Muscle layer of duodenum (tissue), 2 donors: ENCODE data around the gene RTCB.
"Not testable (repeated sequence)": the region's sequence is repeated elsewhere in the genome, so short reads cannot be mapped to it uniquely, and the experiment has no call there.

Source experiments
- H3K27ac ChIP-seq: one replicate; pipeline ENCODE4 v1.7.0; 2013; ENCODE audit warnings: mild to moderate bottlenecking, low read length
- H3K27me3 ChIP-seq: one replicate; pipeline ENCODE4 v1.7.0; 2013; ENCODE audit warnings: low read depth, mild to moderate bottlenecking, control low read depth, low read length
- H3K36me3 ChIP-seq, 2 donors: one replicate each; pipeline ENCODE4 v1.7.0; 2013; ENCODE audit warnings: low read length in 2 of 2, control low read depth in 1 of 2, mild to moderate bottlenecking in 1 of 2; ENCODE audit not compliant: insufficient read depth in 2 of 2, control insufficient read depth in 1 of 2
- H3K4me1 ChIP-seq, 2 donors: one replicate each; pipeline ENCODE4 v1.7.0; 2013; ENCODE audit warnings: low read length in 2 of 2, mild to moderate bottlenecking in 2 of 2, control low read depth in 1 of 2, moderate library complexity in 1 of 2; ENCODE audit not compliant: insufficient read depth in 2 of 2, control insufficient read depth in 1 of 2
- H3K4me3 ChIP-seq, 2 donors: one replicate each; pipeline ENCODE4 v1.7.0; 2013; ENCODE audit warnings: low read length in 2 of 2, low read depth in 1 of 2, mild to moderate bottlenecking in 1 of 2
- H3K9me3 ChIP-seq, 2 donors: one replicate each; pipeline ENCODE4 v1.7.0; 2013; ENCODE audit warnings: low read length in 2 of 2, control low read depth in 1 of 2, mild to moderate bottlenecking in 1 of 2; ENCODE audit not compliant: control insufficient read depth in 1 of 2
- donor health status: healthy.

The RTCB gene

DNA sequence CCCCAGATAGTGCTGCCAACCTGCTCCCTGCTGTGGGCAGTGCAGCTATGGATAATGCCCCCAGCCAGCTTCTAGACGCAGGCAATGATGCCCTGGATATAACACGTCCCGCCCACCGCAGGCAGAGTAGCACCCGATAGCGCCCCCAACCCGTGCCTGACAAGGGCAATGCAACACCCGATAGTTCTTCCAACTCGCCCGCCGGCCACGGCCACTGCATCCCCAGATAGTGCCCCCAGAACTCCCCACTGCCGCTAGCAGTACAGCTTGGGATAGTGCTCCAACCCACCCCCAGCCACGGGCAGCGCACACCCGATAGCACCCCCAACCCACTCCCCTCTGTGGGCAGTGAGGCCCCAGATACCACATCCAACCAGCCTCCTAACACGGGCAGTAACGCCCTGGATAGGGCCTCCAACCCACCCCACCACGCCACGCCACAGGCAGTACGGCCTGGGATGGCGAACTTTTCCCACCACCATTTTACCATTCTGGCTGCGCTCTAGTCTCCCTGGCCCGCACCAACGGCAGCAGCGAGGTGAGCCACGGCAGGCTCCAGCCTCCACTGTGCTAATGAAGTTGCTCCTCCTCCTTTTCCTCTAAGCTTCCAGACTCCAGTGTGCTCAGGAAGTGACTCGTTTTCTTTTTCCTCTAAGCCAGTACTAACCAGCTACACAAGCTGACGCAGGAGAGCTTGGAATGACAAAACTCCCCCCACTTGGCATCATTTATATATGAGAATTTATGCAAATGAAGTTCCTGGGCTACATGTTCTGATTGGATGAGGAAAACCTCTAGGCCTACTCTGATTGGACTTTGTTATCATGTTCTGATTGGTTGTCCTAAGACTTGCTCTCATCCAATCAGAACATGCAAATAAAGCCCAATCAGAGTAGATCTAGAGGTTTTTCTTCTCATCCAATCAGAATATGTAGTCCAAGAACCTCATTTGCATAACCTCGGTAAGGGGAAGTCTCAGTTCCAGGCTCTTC lies 57.4 kb downstream of the RTCB start:
- H3K9me3 ChIP-seq: peaks cover 0 to 2% of the 10 kb centered on the region in 2 donors
- no peaks in the 10 kb centered on the region for H3K36me3 ChIP-seq
- no peaks in the 10 kb centered on the region for H3K27me3 ChIP-seq
- H3K4me3 ChIP-seq: no peak overlapping the region
- H3K27ac ChIP-seq: no peak overlapping the region
- H3K4me1 ChIP-seq: no peaks in the 10 kb centered on the region

- Histone ChIP-seq H3K9me3 (peaks cover 0 to 2% of the 10 kb centered on the region in 2 donors), H3K4me3 (no peak overlapping the region), H3K4me1 (no peaks in the 10 kb centered on the region), H3K27me3 (no peaks in the 10 kb centered on the region), H3K27ac (no peak overlapping the region), H3K36me3 (no peaks in the 10 kb centered on the region)
Measured at GRCh38 chr22:32353840-32354239, 58.2 kb downstream of the RTCB start.

DNA sequence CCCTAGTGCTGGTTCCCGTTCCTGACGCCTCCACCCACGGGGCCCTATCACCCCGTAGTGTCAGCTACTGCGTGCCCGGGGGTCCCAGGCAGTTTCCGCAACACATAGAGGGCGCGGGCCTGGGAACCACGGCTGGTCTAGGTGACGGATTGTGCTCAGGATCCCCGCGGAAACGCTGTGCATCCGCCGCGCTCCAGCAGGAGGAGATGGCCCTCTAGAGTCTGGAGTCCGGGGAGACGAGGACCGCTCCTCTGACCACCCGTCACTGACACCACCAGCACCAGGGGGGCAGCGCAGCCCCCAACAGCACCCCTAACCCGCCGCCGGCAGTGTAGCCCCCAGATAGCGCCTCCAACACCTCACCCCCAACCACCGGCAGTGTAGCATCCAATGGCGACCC lies 58.8 kb downstream of the RTCB start:
- H3K36me3 ChIP-seq: no peaks in the 10 kb centered on the region
- peaks cover 0 to 2% of the 10 kb centered on the region in 2 donors for H3K9me3 ChIP-seq
- no peak overlapping the region for H3K4me3 ChIP-seq
- no peak overlapping the region for H3K27ac ChIP-seq
- H3K27me3 ChIP-seq: no peaks in the 10 kb centered on the region
- no peaks in the 10 kb centered on the region for H3K4me1 ChIP-seq

DNA sequence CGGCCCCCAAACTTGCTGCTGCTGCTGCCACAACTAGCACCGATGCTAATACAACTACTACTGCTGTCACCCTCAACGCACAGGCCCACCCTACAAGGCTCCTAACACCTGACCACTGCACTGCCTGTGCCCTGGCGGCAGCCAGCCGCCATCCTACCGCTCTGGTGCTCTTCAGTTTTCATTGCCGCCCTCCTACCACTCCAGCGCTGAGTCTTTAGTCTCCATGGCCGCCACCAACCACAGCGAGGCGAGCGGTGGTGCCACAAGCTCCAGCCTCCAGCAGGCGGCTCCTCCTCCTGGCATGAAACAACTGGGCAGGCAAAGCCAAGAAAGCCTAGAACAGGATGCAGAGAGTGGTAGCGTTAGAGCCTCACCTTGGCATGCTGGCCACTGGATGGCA lies 59.4 kb downstream of the RTCB start:
- H3K27ac ChIP-seq: no peak overlapping the region
- no peaks in the 10 kb centered on the region for H3K27me3 ChIP-seq
- H3K4me3 ChIP-seq: no peak overlapping the region
- peaks cover 0 to 2% of the 10 kb centered on the region in 2 donors for H3K9me3 ChIP-seq
- no peaks in the 10 kb centered on the region for H3K36me3 ChIP-seq
- H3K4me1 ChIP-seq: no peaks in the 10 kb centered on the region

DNA sequence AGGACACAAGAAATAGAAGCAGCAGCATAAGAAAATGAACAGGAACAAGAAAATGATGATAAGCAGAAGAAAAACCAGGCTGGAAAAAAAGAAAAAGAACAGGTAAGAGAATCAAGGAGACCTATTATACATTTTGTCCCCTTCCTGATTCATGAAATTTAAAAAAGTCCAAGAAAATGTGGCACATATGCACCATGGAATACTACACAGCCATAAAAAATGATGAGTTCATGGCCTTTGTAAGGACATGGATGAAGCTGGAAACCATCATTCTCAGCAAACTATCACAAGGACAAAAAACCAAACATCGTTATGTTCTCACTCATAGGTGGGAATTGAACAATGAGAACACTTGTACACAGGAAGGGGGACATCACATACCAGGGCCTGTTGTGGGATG lies 60.2 kb downstream of the RTCB start:
- not testable (repeated sequence) for H3K4me3 ChIP-seq, H3K4me1 ChIP-seq, H3K36me3 ChIP-seq, H3K27ac ChIP-seq, H3K9me3 ChIP-seq, H3K27me3 ChIP-seq

DNA sequence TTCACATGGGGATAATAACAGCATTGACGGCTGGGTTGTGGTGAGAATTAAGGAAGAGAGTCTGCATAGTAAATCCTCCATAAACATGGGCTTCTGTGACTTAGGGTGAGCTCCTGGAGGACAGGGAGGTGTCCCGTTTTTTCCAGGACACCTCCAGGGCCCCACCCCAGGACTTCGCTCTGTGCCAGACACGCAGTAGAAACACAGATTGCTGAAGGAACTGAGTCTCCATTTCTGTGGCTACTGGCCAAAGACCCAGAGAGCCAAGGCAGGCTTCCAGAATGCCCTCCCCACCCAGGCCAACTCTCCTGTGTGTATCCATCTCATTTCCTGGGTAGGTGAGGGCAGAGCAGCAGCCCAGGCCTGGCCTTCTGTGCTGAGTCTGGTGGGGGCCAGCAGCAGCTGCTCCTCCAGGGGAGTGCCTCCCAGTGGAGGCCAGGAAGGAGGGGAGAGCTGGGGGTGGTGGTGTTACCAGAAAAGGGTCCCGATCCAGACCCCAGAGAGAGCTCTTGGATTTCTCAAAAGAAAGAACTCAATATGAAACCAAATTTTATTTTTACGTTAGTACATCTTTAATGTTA lies 63.9 kb downstream of the RTCB start:
- H3K4me1 ChIP-seq: no peaks in the 10 kb centered on the region
- H3K27ac ChIP-seq: no peak overlapping the region
- H3K4me3 ChIP-seq: no peak overlapping the region
- H3K27me3 ChIP-seq: no peaks in the 10 kb centered on the region
- H3K9me3 ChIP-seq: peaks cover 0 to 2% of the 10 kb centered on the region in 2 donors
- H3K36me3 ChIP-seq: no peaks in the 10 kb centered on the region

- no peaks in the 10 kb centered on the region for H3K9me3 ChIP-seq
- no peaks in the 10 kb centered on the region for H3K36me3 ChIP-seq
- H3K27me3 ChIP-seq: no peaks in the 10 kb centered on the region
- H3K27ac ChIP-seq: no peak overlapping the region
- H3K4me1 ChIP-seq: no peaks in the 10 kb centered on the region
- H3K4me3 ChIP-seq: no peak overlapping the region
Measured at GRCh38 chr22:32343941-32344340, 68.1 kb downstream of the RTCB start.

- H3K27me3 ChIP-seq: no peaks in the 10 kb centered on the region
- no peak overlapping the region for H3K27ac ChIP-seq
- H3K4me3 ChIP-seq: no peak overlapping the region
- no peaks in the 10 kb centered on the region for H3K36me3 ChIP-seq
- no peaks in the 10 kb centered on the region for H3K4me1 ChIP-seq
- H3K9me3 ChIP-seq: no peaks in the 10 kb centered on the region
Measured at GRCh38 chr22:32342977-32343376, 69.1 kb downstream of the RTCB start.

DNA sequence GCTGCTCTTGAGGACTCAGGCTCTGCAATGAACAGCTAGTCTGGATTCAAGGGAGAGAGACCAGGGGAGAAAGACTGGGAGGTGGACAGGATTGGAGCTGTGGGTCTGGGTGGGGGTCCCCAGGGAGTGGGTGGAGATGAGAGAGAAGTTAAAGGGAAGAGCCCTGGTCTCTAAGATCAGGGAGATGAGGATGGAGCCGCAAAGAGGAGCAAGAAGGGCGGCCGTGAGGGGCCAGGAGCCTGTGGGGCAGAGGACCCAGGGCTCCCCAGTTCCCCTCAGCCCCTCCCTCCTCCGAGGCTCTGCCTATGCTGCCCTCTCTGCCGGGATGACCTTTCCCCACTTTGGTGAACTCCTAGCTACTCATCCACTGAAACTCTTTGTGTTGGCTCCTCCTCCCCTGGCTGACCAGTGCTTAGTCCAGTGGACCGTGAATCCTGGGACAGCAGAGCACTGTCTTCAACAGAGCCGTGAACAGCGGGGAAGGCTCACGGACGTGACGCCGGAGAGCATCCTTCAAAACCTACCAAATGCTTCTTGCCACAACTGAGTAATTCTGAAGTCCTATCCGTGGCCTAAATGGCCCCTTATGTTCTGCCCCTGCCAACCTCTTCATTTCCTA lies 70.8 kb downstream of the RTCB start:
- H3K27me3 ChIP-seq: no peaks in the 10 kb centered on the region
- H3K4me3 ChIP-seq: no peak overlapping the region
- no peaks in the 10 kb centered on the region for H3K9me3 ChIP-seq
- no peak overlapping the region for H3K27ac ChIP-seq
- H3K4me1 ChIP-seq: no peaks in the 10 kb centered on the region
- H3K36me3 ChIP-seq: no peaks in the 10 kb centered on the region

- no peaks in the 10 kb centered on the region for H3K4me1 ChIP-seq
- H3K27ac ChIP-seq: no peak overlapping the region
- no peak overlapping the region for H3K4me3 ChIP-seq
- H3K36me3 ChIP-seq: no peaks in the 10 kb centered on the region
- no peaks in the 10 kb centered on the region for H3K9me3 ChIP-seq
- no peaks in the 10 kb centered on the region for H3K27me3 ChIP-seq
Measured at GRCh38 chr22:32340411-32340810, 71.6 kb downstream of the RTCB start.

DNA sequence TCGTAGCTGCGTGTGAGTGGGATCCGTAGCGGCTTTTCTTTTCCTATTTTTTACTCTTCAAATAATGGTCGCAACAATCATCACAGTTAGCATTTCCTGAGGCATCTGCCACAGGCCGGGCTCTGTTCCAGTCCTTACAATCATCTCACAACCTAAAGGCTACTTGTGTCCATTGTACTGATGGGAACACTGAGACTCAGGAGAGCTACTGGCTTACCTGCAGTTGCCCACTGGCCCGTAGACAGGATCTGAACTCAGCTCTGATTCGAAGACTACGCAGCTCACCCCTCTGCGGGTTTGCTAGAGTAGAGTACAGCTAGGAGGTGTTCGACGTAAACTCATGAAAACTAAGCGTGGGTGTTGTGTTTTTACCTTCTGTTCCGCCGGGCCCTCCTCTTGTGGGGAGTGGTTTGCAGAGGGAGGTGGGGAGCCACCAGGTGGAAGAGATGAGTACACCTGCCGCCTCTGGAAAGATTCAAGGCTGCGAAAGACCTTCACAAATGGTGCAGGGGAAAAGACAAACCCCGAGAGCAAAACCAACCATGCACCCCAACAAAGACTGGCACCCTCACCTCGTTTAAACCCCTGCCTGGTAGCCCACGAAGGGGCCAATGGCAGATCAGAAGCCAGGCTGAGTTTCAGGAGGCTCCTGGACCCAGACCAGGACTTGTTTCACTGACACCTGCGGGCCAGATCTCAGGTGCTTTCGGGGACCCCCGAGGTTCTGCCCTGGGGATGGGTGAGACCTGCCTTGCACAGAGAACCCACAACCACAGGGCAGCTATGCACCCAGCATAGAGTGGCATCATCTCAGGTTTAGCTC lies 72.6 kb downstream of the RTCB start:
- Histone ChIP-seq H3K9me3 (no peaks in the 10 kb centered on the region), H3K36me3 (no peaks in the 10 kb centered on the region), H3K27me3 (no peaks in the 10 kb centered on the region), H3K27ac (no peak overlapping the region), H3K4me1 (no peaks in the 10 kb centered on the region), H3K4me3 (no peak overlapping the region)
